ENCODE measurements around the gene LAMA3. TPM values are rescaled to one million over a fixed set of nuclear protein-coding genes. Genes with fewer than 3 reads are reported as not detected.

The LAMA3 gene
- polyA plus RNA-seq, 1 donor, result 48.8 TPM

DNA sequence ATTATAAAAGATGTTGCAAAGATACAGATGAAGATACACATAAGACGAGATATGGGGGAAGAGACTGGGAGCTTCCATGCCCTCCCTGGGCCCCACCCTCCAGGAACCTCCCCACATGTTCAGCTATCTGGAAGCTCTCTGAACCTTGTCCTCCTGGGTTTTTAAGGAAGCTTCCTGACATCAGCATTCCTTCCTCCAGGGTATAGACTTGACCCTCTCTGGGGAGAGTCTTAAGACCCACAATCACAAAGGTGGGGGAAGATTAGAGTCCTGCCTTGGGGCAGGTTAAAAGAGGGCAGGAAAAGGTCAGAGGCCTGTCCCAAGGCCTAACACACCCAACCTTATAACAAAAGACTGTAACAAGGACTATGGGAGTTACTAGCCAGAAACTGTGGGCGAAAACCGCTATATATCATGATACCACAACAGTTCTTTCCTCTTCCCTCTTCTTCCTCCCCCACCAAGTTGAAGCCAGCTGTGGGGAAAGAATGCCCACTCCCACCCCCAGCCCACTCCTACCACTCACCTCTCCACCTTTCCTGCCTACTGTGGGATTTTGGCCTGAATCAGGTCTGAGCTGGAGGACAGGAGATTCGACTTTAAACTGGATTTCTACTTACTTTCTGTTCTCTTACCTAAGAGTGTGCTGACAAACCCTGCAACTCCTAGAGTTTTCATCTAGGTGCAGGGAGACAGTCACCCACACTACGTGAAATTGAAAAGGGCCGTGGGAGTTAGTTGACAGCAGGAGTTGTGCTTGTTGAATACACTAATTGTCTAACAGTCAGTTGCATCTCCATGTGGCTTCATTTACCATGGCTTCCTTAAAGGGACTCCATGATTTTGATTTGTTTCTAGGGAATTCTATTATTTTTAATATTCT lies 105.0 kb downstream of the LAMA3 start:
- no peaks in the 10 kb centered on the region for H3K36me3 ChIP-seq (ENCODE audit: control insufficient read depth, insufficient read depth, low read length)
- H3K27ac ChIP-seq (ENCODE audit: low read length), result no peak overlapping the region
- no peaks in the 10 kb centered on the region for H3K27me3 ChIP-seq (ENCODE audit: control insufficient read depth, insufficient read depth, low read length)
- peak; percentile 40 to 60 for DNase-seq
- no CpG with 5 or more reads among the region's 6 CpGs for WGBS (ENCODE audit: insufficient coverage, low lambda C conversion rate)
- no peak overlapping the region for H3K4me3 ChIP-seq (ENCODE audit: low read length)
- H3K9me3 ChIP-seq (ENCODE audit: control insufficient read depth, low read depth, low read length), result no peaks in the 10 kb centered on the region
- H3K4me1 ChIP-seq (ENCODE audit: control insufficient read depth, insufficient read depth, low read length), result no peaks in the 10 kb centered on the region

DNA sequence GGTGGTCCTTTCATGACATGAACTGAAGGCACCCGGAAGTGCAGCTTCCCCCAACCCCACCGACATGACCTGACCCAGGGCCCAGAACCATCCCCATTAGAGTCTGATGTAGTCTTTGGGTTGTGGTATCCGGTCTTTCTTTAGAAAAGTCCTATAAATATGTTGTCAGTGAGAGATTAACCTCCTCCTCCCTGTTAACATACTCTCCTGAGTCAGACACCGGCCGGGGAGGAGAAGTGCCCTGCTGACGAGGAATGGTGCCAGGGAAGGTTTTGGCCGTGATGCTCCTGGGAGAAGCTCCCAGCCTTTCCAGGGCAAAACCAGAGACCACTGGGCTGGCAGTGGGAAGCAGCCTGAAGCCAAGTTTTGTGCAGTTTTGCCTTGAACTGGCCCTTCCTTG lies 109.0 kb downstream of the LAMA3 start:
- WGBS (ENCODE audit: insufficient coverage, low lambda C conversion rate), result no CpG with 5 or more reads among the region's 7 CpGs
- Histone ChIP-seq H3K27me3 (ENCODE audit: control insufficient read depth, insufficient read depth, low read length) (no peaks in the 10 kb centered on the region), H3K4me1 (ENCODE audit: control insufficient read depth, insufficient read depth, low read length) (no peaks in the 10 kb centered on the region), H3K4me3 (ENCODE audit: low read length) (no peak overlapping the region), H3K27ac (ENCODE audit: low read length) (no peak overlapping the region), H3K9me3 (ENCODE audit: control insufficient read depth, low read depth, low read length) (no peaks in the 10 kb centered on the region), H3K36me3 (ENCODE audit: control insufficient read depth, insufficient read depth, low read length) (no peaks in the 10 kb centered on the region)
- DNase-seq, result no peak

DNA sequence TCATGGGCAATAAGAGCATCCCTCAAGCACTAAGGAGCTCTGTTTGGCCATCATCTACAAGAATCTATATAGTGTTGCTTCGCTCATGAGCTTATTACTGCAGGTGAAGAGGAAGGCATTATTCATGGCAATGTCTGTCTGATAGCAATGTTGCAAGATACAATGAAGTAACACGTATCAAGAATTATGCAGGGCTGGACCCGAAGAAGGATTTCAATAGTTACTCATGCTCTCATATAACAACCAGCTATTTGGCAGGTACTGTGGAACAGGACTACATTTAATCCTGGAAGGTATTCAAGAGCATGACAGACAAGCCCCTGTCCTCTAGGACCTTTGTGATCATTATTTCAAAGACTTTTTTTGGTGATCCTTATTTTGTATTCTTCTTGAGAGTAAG lies 109.6 kb downstream of the LAMA3 start:
- H3K4me3 ChIP-seq (ENCODE audit: low read length), result no peak overlapping the region
- no peaks in the 10 kb centered on the region for H3K36me3 ChIP-seq (ENCODE audit: control insufficient read depth, insufficient read depth, low read length)
- H3K27me3 ChIP-seq (ENCODE audit: control insufficient read depth, insufficient read depth, low read length), result no peaks in the 10 kb centered on the region
- WGBS (ENCODE audit: insufficient coverage, low lambda C conversion rate), result 0% methylated on average over 1 of the region's 3 CpGs
- no peaks in the 10 kb centered on the region for H3K9me3 ChIP-seq (ENCODE audit: control insufficient read depth, low read depth, low read length)
- no peak for DNase-seq
- H3K4me1 ChIP-seq (ENCODE audit: control insufficient read depth, insufficient read depth, low read length), result no peaks in the 10 kb centered on the region
- no peak overlapping the region for H3K27ac ChIP-seq (ENCODE audit: low read length)

- DNase-seq, result no peak
- H3K27ac ChIP-seq (ENCODE audit: low read length), result no peak overlapping the region
- H3K27me3 ChIP-seq (ENCODE audit: control insufficient read depth, insufficient read depth, low read length), result no peaks in the 10 kb centered on the region
- no peaks in the 10 kb centered on the region for H3K4me1 ChIP-seq (ENCODE audit: control insufficient read depth, insufficient read depth, low read length)
- H3K9me3 ChIP-seq (ENCODE audit: control insufficient read depth, low read depth, low read length), result no peaks in the 10 kb centered on the region
- H3K4me3 ChIP-seq (ENCODE audit: low read length), result no peak overlapping the region
- no peaks in the 10 kb centered on the region for H3K36me3 ChIP-seq (ENCODE audit: control insufficient read depth, insufficient read depth, low read length)
- WGBS (ENCODE audit: insufficient coverage, low lambda C conversion rate), result 100% methylated on average over 2 of the region's 7 CpGs
These were observed 110.3 kb downstream of the LAMA3 start for GRCh38 chr18:23799540-23799939.

GRCh38 chr18:23800902-23801301 lies 111.6 kb downstream of the LAMA3 start:
- Histone ChIP-seq H3K27me3 (ENCODE audit: control insufficient read depth, insufficient read depth, low read length) (no peaks in the 10 kb centered on the region), H3K4me1 (ENCODE audit: control insufficient read depth, insufficient read depth, low read length) (no peaks in the 10 kb centered on the region), H3K36me3 (ENCODE audit: control insufficient read depth, insufficient read depth, low read length) (no peaks in the 10 kb centered on the region), H3K27ac (ENCODE audit: low read length) (no peak overlapping the region), H3K4me3 (ENCODE audit: low read length) (no peak overlapping the region), H3K9me3 (ENCODE audit: control insufficient read depth, low read depth, low read length) (no peaks in the 10 kb centered on the region)
- DNase-seq, result no peak
- WGBS (ENCODE audit: insufficient coverage, low lambda C conversion rate), result 100% methylated on average over 2 of the region's 3 CpGs

DNA sequence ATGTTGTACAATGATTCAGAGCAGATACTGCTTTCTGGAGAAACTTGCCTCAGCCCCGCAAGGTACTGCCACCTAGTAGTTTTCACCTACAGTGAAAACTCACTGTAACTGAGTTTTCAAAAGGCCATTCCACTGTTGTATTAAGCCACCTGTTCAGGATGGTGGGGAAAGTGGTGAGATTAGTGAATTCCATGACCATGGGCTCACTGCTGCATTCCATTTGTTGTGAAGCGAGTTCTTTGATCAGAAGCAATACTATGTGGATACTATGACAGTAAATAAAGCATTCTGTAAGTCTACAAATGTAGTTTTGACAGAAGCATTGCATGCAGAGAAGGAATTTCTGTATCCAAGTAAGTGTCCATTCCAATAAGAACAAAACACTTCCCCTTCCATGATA lies 113.6 kb downstream of the LAMA3 start:
- H3K36me3 ChIP-seq (ENCODE audit: control insufficient read depth, insufficient read depth, low read length), result no peaks in the 10 kb centered on the region
- no peaks in the 10 kb centered on the region for H3K4me1 ChIP-seq (ENCODE audit: control insufficient read depth, insufficient read depth, low read length)
- no peak overlapping the region for H3K4me3 ChIP-seq (ENCODE audit: low read length)
- H3K27ac ChIP-seq (ENCODE audit: low read length), result no peak overlapping the region
- H3K27me3 ChIP-seq (ENCODE audit: control insufficient read depth, insufficient read depth, low read length), result no peaks in the 10 kb centered on the region
- WGBS (ENCODE audit: insufficient coverage, low lambda C conversion rate), result no CpG with 5 or more reads among the region's 2 CpGs
- DNase-seq, result no peak
- peaks cover 2% of the 10 kb centered on the region for H3K9me3 ChIP-seq (ENCODE audit: control insufficient read depth, low read depth, low read length)

- no peaks in the 10 kb centered on the region for H3K36me3 ChIP-seq (ENCODE audit: control insufficient read depth, insufficient read depth, low read length)
- no peaks in the 10 kb centered on the region for H3K4me1 ChIP-seq (ENCODE audit: control insufficient read depth, insufficient read depth, low read length)
- DNase-seq, result no peak
- H3K4me3 ChIP-seq (ENCODE audit: low read length), result no peak overlapping the region
- no CpG with 5 or more reads among the region's 3 CpGs for WGBS (ENCODE audit: insufficient coverage, low lambda C conversion rate)
- H3K27ac ChIP-seq (ENCODE audit: low read length), result no peak overlapping the region
- H3K9me3 ChIP-seq (ENCODE audit: control insufficient read depth, low read depth, low read length), result peaks cover 2% of the 10 kb centered on the region
- H3K27me3 ChIP-seq (ENCODE audit: control insufficient read depth, insufficient read depth, low read length), result no peaks in the 10 kb centered on the region
These were observed 114.5 kb downstream of the LAMA3 start for GRCh38 chr18:23803755-23804154.

DNA sequence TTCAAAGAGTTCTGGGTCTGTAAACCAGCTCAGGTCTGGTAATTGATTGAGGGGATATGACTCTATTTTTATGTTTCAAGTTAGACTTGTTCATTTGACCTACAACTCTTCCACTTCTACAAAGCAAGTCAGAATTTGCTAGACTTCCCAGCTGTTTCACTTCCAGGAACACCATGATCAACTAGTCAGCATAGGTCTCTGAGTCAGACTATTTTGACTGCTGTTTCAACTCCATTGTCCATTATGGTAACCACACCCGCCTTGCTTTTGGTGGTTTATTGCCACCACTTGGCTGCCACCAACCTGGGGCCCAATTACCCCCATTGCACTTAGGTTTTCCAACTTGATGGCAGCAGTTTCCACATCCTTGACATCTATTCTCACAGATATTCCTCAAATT lies 116.6 kb downstream of the LAMA3 start:
- no CpG with 5 or more reads among the region's 1 CpG for WGBS (ENCODE audit: insufficient coverage, low lambda C conversion rate)
- H3K9me3 ChIP-seq (ENCODE audit: control insufficient read depth, low read depth, low read length), result peaks cover 2% of the 10 kb centered on the region

GRCh38 chr18:23809415-23809814 lies 120.2 kb downstream of the LAMA3 start:
- DNase-seq, result no peak
- no CpG with 5 or more reads among the region's 3 CpGs for WGBS (ENCODE audit: insufficient coverage, low lambda C conversion rate)

More for the DNA sequence above, 116.6 kb downstream of the LAMA3 start:
- no peaks in the 10 kb centered on the region for H3K27me3 ChIP-seq (ENCODE audit: control insufficient read depth, insufficient read depth, low read length)
- no peak overlapping the region for H3K4me3 ChIP-seq (ENCODE audit: low read length)
- H3K27ac ChIP-seq (ENCODE audit: low read length), result no peak overlapping the region
- H3K4me1 ChIP-seq (ENCODE audit: control insufficient read depth, insufficient read depth, low read length), result no peaks in the 10 kb centered on the region
- no peak for DNase-seq
- no peaks in the 10 kb centered on the region for H3K36me3 ChIP-seq (ENCODE audit: control insufficient read depth, insufficient read depth, low read length)

GRCh38 chr18:23810396-23810795 lies 121.1 kb downstream of the LAMA3 start:
- Histone ChIP-seq H3K4me3 (ENCODE audit: low read length) (no peak overlapping the region), H3K4me1 (ENCODE audit: control insufficient read depth, insufficient read depth, low read length) (no peaks in the 10 kb centered on the region), H3K27ac (ENCODE audit: low read length) (no peak overlapping the region), H3K36me3 (ENCODE audit: control insufficient read depth, insufficient read depth, low read length) (no peaks in the 10 kb centered on the region), H3K9me3 (ENCODE audit: control insufficient read depth, low read depth, low read length) (peaks cover 2% of the 10 kb centered on the region), H3K27me3 (ENCODE audit: control insufficient read depth, insufficient read depth, low read length) (no peaks in the 10 kb centered on the region)
- DNase-seq, result no peak
- no CpG with 5 or more reads among the region's 3 CpGs for WGBS (ENCODE audit: insufficient coverage, low lambda C conversion rate)

More at GRCh38 chr18:23809415-23809814, 120.2 kb downstream of the LAMA3 start:
- H3K4me3 ChIP-seq (ENCODE audit: low read length), result no peak overlapping the region
- no peak overlapping the region for H3K27ac ChIP-seq (ENCODE audit: low read length)
- H3K36me3 ChIP-seq (ENCODE audit: control insufficient read depth, insufficient read depth, low read length), result no peaks in the 10 kb centered on the region
- no peaks in the 10 kb centered on the region for H3K4me1 ChIP-seq (ENCODE audit: control insufficient read depth, insufficient read depth, low read length)
- H3K27me3 ChIP-seq (ENCODE audit: control insufficient read depth, insufficient read depth, low read length), result no peaks in the 10 kb centered on the region
- peaks cover 2% of the 10 kb centered on the region for H3K9me3 ChIP-seq (ENCODE audit: control insufficient read depth, low read depth, low read length)

GRCh38 chr18:23811176-23811575 lies 121.9 kb downstream of the LAMA3 start:
- Histone ChIP-seq H3K27ac (ENCODE audit: low read length) (no peak overlapping the region), H3K27me3 (ENCODE audit: control insufficient read depth, insufficient read depth, low read length) (no peaks in the 10 kb centered on the region), H3K36me3 (ENCODE audit: control insufficient read depth, insufficient read depth, low read length) (no peaks in the 10 kb centered on the region), H3K4me1 (ENCODE audit: control insufficient read depth, insufficient read depth, low read length) (no peaks in the 10 kb centered on the region), H3K9me3 (ENCODE audit: control insufficient read depth, low read depth, low read length) (peaks cover 1% of the 10 kb centered on the region), H3K4me3 (ENCODE audit: low read length) (no peak overlapping the region)
- no CpG with 5 or more reads among the region's 3 CpGs for WGBS (ENCODE audit: insufficient coverage, low lambda C conversion rate)
- DNase-seq, result no peak

Measured in large intestine (tissue), 3 donors.